Measurements from ENCODE around the gene BLOC1S1. TPM values are rescaled to one million over a fixed set of nuclear protein-coding genes. Genes with fewer than 3 reads are reported as not detected.

BLOC1S1 gene
- total RNA-seq, 1 experiment from 2014 or later = 83.4 TPM

DNA sequence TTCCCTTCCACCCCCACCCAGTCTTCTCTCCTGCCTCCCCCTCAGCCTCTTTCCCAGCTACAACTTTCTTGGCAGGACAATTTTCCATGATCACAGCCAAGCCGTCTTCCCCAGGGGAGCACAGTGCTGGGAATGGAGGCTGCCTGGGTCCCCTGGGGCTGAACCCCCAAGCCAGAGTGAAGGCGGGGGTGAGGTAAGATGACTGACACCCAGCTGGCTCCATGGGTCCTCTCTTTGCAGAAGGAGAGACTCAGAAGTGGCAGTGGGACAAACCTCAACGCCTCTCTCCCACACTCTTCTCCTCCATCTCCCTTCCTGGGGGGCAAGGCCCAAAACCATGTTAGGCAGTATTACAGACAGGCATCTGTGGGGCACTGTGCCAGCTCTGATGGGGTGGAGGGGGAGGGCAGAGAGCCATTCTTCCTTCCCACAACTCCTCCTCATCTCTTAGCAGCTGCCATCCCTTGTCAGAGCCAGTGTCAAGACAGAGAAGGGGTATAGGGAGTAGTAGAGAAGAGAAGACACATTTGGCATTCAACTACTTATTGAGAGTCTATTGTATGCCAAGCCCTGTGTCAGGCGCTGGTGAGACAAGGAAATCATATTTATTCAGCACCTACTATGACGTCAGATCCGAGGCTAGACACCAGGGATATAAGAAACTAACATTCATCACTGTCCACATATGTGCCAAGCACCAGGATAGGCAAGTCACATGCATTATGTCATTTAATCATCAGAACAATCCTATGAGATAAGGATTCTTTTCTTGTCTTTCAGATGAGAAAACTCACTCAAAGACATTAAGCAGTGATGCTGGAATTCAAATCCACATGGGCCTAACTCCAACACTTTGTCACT lies 11.7 kb upstream of the BLOC1S1 start:
- Histone ChIP-seq H3K36me3 (ENCODE audit: insufficient read depth, low read length) (no peaks in the 10 kb centered on the region), H3K9me2 (replicated peaks; ENCODE audit: insufficient read depth, low read length) (no peaks in the 10 kb centered on the region), H4K20me1 (ENCODE audit: insufficient read depth, low read depth, low read length) (no peaks in the 10 kb centered on the region), H3K4me3 (ENCODE audit: low read length) (no peak overlapping the region), H3K4me2 (ENCODE audit: low read depth, low read length, poor library complexity, severe bottlenecking) (no peak overlapping the region), H3K4me1 (ENCODE audit: low read length) (peaks cover 12% of the 10 kb centered on the region), H3K27ac (ENCODE audit: low read length) (no peak overlapping the region), H3K9me3 (ENCODE audit: low read length) (no peaks in the 10 kb centered on the region), H2AFZ (ENCODE audit: low read length) (no peak overlapping the region), H3K9ac (ENCODE audit: low read length) (no peak overlapping the region), H3K27me3 (ENCODE audit: low read length) (no peaks in the 10 kb centered on the region), H3K79me2 (ENCODE audit: low read length) (no peaks in the 10 kb centered on the region)
- DNase-seq = no peak

DNA sequence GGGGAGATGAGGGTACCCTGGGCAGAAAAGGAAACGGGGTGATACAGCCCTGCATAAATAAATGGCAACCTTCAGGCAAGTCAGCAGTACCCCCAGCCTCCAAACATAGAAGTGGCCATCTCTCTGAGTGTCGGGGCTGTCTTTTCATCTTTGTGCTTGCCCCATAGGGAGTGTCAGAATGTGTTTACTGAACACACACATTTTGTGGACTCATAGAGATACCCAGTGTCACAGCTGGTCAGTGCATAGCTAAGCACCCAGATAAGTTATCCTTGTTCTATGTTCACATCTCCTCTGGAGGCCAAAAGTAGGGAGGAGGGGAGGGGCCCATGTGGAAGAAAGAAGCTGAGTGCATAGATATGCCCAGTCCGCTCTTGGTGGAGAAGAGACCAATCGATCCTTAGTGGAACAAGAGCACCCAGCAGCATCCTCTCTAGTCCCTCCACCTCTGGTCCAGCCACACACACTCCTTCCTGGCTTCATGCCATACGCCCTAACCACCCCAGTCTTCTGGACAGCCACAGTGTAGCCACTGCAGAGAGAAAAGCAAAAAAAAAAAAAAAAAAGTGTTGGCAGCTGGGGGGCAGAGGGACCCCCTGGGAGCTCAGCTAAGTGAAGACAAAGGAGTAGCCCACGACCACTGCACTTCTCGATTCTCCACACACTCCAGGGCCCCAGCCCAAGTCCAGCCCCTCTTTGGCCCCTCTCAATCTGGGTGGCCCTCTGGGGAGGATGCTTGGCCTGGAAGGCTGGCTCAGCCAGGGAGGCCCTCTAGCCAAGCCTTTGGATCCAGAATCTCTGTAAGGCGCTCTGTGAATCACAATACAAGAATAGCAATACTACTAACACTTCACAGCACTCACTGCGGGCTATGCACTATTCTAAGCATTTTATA lies 10.8 kb upstream of the BLOC1S1 start:
- Histone ChIP-seq H3K9ac (ENCODE audit: low read length) (no peak overlapping the region), H3K4me1 (ENCODE audit: low read length) (peaks cover 12% of the 10 kb centered on the region), H4K20me1 (ENCODE audit: insufficient read depth, low read depth, low read length) (no peaks in the 10 kb centered on the region), H2AFZ (ENCODE audit: low read length) (no peak overlapping the region), H3K9me2 (replicated peaks; ENCODE audit: insufficient read depth, low read length) (no peaks in the 10 kb centered on the region), H3K4me2 (ENCODE audit: low read depth, low read length, poor library complexity, severe bottlenecking) (no peak overlapping the region), H3K36me3 (ENCODE audit: insufficient read depth, low read length) (no peaks in the 10 kb centered on the region), H3K27me3 (ENCODE audit: low read length) (no peaks in the 10 kb centered on the region), H3K9me3 (ENCODE audit: low read length) (no peaks in the 10 kb centered on the region), H3K27ac (ENCODE audit: low read length) (no peak overlapping the region), H3K4me3 (ENCODE audit: low read length) (no peak overlapping the region), H3K79me2 (ENCODE audit: low read length) (no peaks in the 10 kb centered on the region)
- no peak for DNase-seq

DNA sequence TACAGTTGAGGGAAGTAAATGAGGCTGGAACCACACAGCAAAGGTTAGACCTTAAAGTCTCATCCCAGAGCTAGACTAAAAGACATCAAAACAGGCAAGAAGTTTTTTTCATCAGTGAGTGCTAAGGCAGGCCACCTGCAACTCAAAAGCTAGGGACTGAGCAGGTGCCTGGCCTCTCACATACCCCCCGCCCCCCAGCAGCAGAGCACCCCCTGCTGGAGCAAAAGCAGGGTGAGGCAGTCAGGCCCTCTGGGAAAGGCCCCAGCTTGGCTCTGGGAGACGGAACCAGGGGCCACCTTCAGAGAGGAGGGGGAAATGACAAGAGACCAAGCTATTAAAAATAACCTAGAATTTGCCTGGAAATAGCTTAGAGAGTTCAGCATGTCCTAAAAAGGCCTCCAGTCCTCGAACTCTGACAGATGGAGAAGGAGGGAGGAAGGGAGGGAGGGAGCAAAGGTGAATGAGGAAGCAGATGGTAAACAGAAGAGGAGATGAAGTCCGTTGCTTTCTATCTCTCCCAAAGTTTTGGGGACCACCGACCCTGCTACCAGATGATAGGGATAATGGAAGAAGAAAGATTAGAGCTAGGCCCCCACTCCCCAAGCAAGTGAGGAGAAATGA lies 10.0 kb upstream of the BLOC1S1 start:
- H3K36me3 ChIP-seq (ENCODE audit: insufficient read depth, low read length) = no peaks in the 10 kb centered on the region
- no peak overlapping the region for H3K27ac ChIP-seq (ENCODE audit: low read length)
- peak; percentile 81 for DNase-seq
- H4K20me1 ChIP-seq (ENCODE audit: insufficient read depth, low read depth, low read length) = no peaks in the 10 kb centered on the region
- peaks cover 12% of the 10 kb centered on the region for H3K4me1 ChIP-seq (ENCODE audit: low read length)
- H3K9ac ChIP-seq (ENCODE audit: low read length) = no peak overlapping the region
- no peak overlapping the region for H2AFZ ChIP-seq (ENCODE audit: low read length)
- no peaks in the 10 kb centered on the region for H3K79me2 ChIP-seq (ENCODE audit: low read length)
- no peaks in the 10 kb centered on the region for H3K27me3 ChIP-seq (ENCODE audit: low read length)
- no peaks in the 10 kb centered on the region for H3K9me2 ChIP-seq (replicated peaks; ENCODE audit: insufficient read depth, low read length)
- H3K4me2 ChIP-seq (ENCODE audit: low read depth, low read length, poor library complexity, severe bottlenecking) = no peak overlapping the region
- H3K4me3 ChIP-seq (ENCODE audit: low read length) = no peak overlapping the region
- H3K9me3 ChIP-seq (ENCODE audit: low read length) = no peaks in the 10 kb centered on the region

DNA sequence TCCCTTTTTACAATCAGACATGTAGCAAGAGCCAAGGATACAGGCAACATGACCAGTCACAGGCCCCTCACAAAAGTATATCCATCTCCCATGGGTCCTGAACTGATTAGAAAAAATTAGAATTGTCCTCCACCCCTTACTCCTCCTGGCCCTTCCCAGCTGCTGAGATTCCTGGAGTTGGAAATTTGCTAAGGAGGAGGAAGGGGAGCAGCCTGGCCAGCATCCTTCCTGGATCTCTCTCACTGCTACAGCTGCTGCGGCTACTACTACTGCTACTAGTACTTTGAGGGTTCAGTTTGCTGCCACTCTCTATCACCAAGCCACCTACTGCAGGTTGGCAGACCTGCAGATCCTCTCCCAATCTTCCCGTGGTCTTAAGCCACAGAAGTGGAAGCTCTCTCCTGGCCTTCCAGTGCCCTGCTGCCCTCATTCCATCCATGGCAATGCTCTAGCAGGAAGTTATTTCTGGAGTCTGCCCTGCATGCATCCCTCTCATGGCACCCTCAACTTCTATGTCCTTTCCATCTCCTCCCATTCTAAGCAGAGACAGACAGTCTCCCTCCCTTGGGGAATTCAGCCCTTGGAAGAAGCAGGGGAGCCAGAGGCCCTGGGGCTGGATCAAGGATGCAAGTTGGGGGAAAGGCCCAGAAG lies 9.2 kb upstream of the BLOC1S1 start:
- no peaks in the 10 kb centered on the region for H4K20me1 ChIP-seq (ENCODE audit: insufficient read depth, low read depth, low read length)
- no peak overlapping the region for H2AFZ ChIP-seq (ENCODE audit: low read length)
- no peak overlapping the region for H3K9ac ChIP-seq (ENCODE audit: low read length)
- DNase-seq = no peak
- H3K9me2 ChIP-seq (replicated peaks; ENCODE audit: insufficient read depth, low read length) = no peaks in the 10 kb centered on the region
- no peak overlapping the region for H3K4me3 ChIP-seq (ENCODE audit: low read length)
- no peaks in the 10 kb centered on the region for H3K79me2 ChIP-seq (ENCODE audit: low read length)
- no peaks in the 10 kb centered on the region for H3K27me3 ChIP-seq (ENCODE audit: low read length)
- peaks cover 12% of the 10 kb centered on the region for H3K4me1 ChIP-seq (ENCODE audit: low read length)
- no peaks in the 10 kb centered on the region for H3K36me3 ChIP-seq (ENCODE audit: insufficient read depth, low read length)
- no peaks in the 10 kb centered on the region for H3K9me3 ChIP-seq (ENCODE audit: low read length)
- no peak overlapping the region for H3K27ac ChIP-seq (ENCODE audit: low read length)
- no peak overlapping the region for H3K4me2 ChIP-seq (ENCODE audit: low read depth, low read length, poor library complexity, severe bottlenecking)

DNA sequence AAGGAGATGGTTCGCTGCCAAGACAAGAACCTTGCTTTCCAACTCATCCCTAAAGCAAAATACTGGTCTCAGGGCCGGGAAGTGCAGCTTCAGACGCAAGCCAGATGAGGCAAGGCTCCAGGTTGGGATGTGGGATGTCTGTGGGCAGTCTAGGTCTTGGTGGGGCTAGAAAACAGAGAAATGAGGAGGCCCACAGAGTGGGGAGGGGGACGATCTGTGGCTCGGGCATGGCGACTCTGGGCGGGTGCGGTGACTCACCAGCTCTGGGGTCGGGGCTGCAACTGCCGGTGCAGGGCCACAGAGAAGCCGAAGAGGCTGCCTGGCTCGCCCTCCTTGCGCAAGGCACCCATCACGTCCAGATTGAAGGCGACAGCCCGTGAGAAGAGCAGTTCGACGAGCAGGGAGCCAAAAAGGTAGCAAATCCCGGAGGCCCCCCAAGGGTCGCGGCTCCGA lies 8.6 kb upstream of the BLOC1S1 start:
- Histone ChIP-seq H3K36me3 (ENCODE audit: insufficient read depth, low read length) (no peaks in the 10 kb centered on the region), H3K4me1 (ENCODE audit: low read length) (peaks cover 12% of the 10 kb centered on the region), H3K9ac (ENCODE audit: low read length) (no peak overlapping the region), H3K9me3 (ENCODE audit: low read length) (no peaks in the 10 kb centered on the region), H4K20me1 (ENCODE audit: insufficient read depth, low read depth, low read length) (no peaks in the 10 kb centered on the region), H3K27ac (ENCODE audit: low read length) (no peak overlapping the region), H3K79me2 (ENCODE audit: low read length) (no peaks in the 10 kb centered on the region), H3K4me3 (ENCODE audit: low read length) (no peak overlapping the region), H3K27me3 (ENCODE audit: low read length) (no peaks in the 10 kb centered on the region), H2AFZ (ENCODE audit: low read length) (no peak overlapping the region), H3K4me2 (ENCODE audit: low read depth, low read length, poor library complexity, severe bottlenecking) (no peak overlapping the region), H3K9me2 (replicated peaks; ENCODE audit: insufficient read depth, low read length) (no peaks in the 10 kb centered on the region)
- DNase-seq = no peak

DNA sequence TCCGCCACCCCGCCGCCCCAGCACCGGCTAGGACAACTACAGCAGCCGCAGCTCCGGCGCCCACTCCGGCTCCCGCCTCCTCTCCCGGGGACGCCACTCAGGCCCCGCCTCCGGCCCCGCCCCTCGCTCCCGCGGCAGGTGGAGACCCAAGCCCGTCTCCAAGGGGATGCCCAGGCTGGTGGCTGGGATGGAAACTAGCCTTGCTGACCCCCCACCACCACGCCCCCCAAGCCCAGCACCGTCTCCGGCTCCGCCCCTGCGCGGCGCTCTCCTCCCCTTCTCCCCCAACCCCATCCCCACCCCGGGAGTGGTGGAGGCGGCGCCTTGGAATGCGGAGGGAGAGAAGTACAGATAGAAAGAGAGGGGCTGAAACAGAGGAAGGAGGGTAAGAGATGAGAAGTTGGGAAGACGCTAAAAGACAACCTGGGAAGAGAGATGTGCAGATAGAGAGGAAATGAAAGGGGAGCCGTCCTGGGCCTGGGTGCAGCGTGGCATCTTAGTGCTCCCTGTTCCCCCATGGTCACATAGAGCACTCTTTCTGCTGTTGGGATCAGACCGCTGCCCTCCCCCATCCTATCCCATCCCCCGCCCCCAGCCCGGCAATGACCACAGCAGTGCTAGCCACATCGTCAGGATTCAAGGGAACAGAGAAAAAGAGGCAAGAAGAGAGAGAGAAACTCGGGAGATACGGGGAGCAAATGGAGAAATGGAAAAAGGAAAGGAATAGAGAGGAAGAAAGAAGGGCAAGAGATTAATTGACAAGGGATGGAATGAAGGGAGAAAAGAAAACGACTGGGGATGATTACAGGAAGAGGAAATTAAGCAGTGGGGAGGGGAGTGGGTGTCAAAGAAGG lies 7.8 kb upstream of the BLOC1S1 start, which contains the start of gene ITGA7:
ITGA7 (minus strand) TSS at position 64 of the 854 bp plus-strand sequence. CDS start 222 bp downstream, outside the sequence.
- H3K36me3 ChIP-seq (ENCODE audit: insufficient read depth, low read length) = no peaks in the 10 kb centered on the region
- no peaks in the 10 kb centered on the region for H4K20me1 ChIP-seq (ENCODE audit: insufficient read depth, low read depth, low read length)
- H3K27me3 ChIP-seq (ENCODE audit: low read length) = no peaks in the 10 kb centered on the region
- peak within 1 kb of the TSS; percentile 59 for H3K4me2 ChIP-seq (ENCODE audit: low read depth, low read length, poor library complexity, severe bottlenecking)
- peak within 1 kb of the TSS; percentile 62; the same call in 1 of the 2 replicates for H3K4me3 ChIP-seq (ENCODE audit: low read length)
- no peaks in the 10 kb centered on the region for H3K79me2 ChIP-seq (ENCODE audit: low read length)
- peak within 1 kb of the TSS; percentile 78 for H2AFZ ChIP-seq (ENCODE audit: low read length)
- H3K27ac ChIP-seq (ENCODE audit: low read length) = no peak within 1 kb of the TSS
- H3K9me3 ChIP-seq (ENCODE audit: low read length) = no peaks in the 10 kb centered on the region
- no peaks in the 10 kb centered on the region for H3K9me2 ChIP-seq (replicated peaks; ENCODE audit: insufficient read depth, low read length)
- no peak for DNase-seq
- H3K4me1 ChIP-seq (ENCODE audit: low read length) = peaks cover 12% of the 10 kb centered on the region
- H3K9ac ChIP-seq (ENCODE audit: low read length) = peak within 1 kb of the TSS; percentile 41

DNA sequence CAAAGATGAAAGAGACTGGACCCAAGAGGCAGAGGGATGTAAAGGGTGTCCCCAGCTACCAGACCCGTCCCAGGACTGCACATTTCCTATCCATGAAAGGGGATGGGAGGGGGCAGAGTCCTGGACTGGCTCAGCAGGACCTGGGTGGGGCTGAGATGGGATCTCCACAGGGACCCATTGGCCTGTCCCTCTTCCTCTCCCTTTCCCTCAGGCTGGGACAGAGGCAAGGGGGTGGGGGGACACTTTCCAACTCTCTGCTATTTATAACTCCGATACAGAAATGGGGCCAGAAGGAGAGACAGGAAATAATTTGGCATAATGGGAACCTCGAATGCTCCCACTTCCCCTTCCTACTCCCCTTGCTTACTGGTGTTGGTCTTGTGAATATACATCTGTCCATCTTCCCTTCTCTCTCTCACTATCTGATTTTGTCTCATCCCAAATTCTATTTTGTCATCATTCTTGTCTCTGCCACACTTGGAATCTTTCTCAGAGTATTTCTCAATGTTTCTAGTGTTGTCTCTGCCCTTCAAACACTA lies 7.1 kb upstream of the BLOC1S1 start:
- Histone ChIP-seq H3K4me1 (ENCODE audit: low read length) (peaks cover 12% of the 10 kb centered on the region), H3K4me3 (ENCODE audit: low read length) (no peak overlapping the region), H3K4me2 (ENCODE audit: low read depth, low read length, poor library complexity, severe bottlenecking) (peak overlapping the region; percentile 59), H3K9me3 (ENCODE audit: low read length) (no peaks in the 10 kb centered on the region), H3K27ac (ENCODE audit: low read length) (no peak overlapping the region), H3K79me2 (ENCODE audit: low read length) (no peaks in the 10 kb centered on the region), H2AFZ (ENCODE audit: low read length) (no peak overlapping the region), H3K36me3 (ENCODE audit: insufficient read depth, low read length) (no peaks in the 10 kb centered on the region), H4K20me1 (ENCODE audit: insufficient read depth, low read depth, low read length) (no peaks in the 10 kb centered on the region), H3K27me3 (ENCODE audit: low read length) (no peaks in the 10 kb centered on the region), H3K9ac (ENCODE audit: low read length) (no peak overlapping the region), H3K9me2 (replicated peaks; ENCODE audit: insufficient read depth, low read length) (no peaks in the 10 kb centered on the region)
- no peak for DNase-seq
